Measurements from ENCODE around the gene RIC8B.

DNA sequence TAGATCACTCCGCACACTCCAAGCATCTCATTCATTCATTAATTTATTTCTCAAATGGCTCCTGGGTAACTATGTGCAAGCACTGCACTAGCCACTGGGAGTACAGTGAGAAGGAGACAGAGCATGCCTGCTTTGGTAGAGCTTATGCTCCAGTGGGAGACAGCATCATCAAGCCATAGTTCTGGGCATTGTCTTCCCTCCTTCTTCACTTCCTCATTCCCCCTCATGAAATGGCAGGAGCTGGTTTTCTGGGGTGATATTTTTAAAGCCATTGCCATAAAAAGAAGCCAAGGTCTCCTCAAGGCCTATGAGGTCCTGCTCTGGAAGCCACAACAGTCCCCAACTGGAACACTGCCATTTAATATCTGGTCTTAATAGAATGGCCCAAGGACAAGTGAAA lies 20.2 kb upstream of the RIC8B start:
- TF ChIP-seq POLR2AphosphoS5 (IDR thresholded peaks at IDR 0.05; ENCODE audit: low read depth, low read length) (no peak), TAF1 (IDR thresholded peaks at IDR 0.05; ENCODE audit: borderline replicate concordance, insufficient read depth, low read length) (no peak), SIN3A (IDR thresholded peaks at IDR 0.05; ENCODE audit: borderline replicate concordance, insufficient read depth, low read length) (no peak)
- TF ChIP-seq, protein P1, sequence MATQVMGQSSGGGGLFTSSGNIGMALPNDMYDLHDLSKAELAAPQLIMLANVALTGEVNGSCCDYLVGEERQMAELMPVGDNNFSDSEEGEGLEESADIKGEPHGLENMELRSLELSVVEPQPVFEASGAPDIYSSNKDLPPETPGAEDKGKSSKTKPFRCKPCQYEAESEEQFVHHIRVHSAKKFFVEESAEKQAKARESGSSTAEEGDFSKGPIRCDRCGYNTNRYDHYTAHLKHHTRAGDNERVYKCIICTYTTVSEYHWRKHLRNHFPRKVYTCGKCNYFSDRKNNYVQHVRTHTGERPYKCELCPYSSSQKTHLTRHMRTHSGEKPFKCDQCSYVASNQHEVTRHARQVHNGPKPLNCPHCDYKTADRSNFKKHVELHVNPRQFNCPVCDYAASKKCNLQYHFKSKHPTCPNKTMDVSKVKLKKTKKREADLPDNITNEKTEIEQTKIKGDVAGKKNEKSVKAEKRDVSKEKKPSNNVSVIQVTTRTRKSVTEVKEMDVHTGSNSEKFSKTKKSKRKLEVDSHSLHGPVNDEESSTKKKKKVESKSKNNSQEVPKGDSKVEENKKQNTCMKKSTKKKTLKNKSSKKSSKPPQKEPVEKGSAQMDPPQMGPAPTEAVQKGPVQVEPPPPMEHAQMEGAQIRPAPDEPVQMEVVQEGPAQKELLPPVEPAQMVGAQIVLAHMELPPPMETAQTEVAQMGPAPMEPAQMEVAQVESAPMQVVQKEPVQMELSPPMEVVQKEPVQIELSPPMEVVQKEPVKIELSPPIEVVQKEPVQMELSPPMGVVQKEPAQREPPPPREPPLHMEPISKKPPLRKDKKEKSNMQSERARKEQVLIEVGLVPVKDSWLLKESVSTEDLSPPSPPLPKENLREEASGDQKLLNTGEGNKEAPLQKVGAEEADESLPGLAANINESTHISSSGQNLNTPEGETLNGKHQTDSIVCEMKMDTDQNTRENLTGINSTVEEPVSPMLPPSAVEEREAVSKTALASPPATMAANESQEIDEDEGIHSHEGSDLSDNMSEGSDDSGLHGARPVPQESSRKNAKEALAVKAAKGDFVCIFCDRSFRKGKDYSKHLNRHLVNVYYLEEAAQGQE (IDR thresholded peaks at IDR 0.05; ENCODE audit: insufficient read depth in 1 of 2, low read depth in 2 of 2, low read length in 2 of 2): no peak
